ENCODE results near the gene SUSD4. TPM values are rescaled to one million over a fixed set of nuclear protein-coding genes. Genes with fewer than 3 reads are reported as not detected.

SUSD4 gene
- total RNA-seq, 2 experiments from 2014 or later = 13.0 to 13.8 TPM

DNA sequence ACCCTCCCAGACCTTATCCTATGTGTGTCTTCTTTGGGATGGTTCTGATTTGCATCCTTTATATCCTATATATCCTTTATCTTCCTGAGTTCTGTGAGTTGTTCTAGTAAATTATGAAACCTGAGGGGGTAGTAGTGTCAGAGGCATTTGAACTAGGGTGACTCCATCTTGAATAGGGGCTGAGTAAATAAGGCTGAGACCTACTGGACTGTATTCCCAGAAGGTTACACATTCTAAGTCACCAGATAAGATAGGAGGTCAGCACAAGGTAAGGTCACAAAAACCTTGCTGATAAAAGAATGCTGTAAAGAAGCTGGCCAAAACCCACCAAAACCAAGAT, 50.6 kb downstream of the SUSD4 start:
- DNase-seq (no peak), ATAC-seq (ENCODE audit: poor library complexity) (no peak)
- no peak for TF ChIP-seq CTCF (IDR thresholded peaks at IDR 0.05)
- Mint-ChIP-seq H3K9me3 (no peaks in the 10 kb centered on the region), H3K4me1 (ENCODE audit: low read depth) (peaks cover 26% of the 10 kb centered on the region), H3K36me3 (ENCODE audit: low read depth) (no peaks in the 10 kb centered on the region), H3K4me3 (no peak overlapping the region), H3K27ac (no peak overlapping the region), H3K27me3 (no peaks in the 10 kb centered on the region)
- Histone ChIP-seq H3K4me1 (ENCODE audit: insufficient read depth, low read length) (peaks cover 8% of the 10 kb centered on the region), H3K27me3 (ENCODE audit: control insufficient read depth in 1 of 2, insufficient read depth in 2 of 2, low read length in 2 of 2) (no peaks in the 10 kb centered on the region), H3K27ac (ENCODE audit: low read depth in 1 of 2, low read length in 2 of 2) (no peak overlapping the region), H3K4me3 (ENCODE audit: low read length) (no peak overlapping the region), H3K36me3 (ENCODE audit: insufficient read depth, low read length) (no peaks in the 10 kb centered on the region), H3K9me3 (ENCODE audit: control insufficient read depth in 1 of 2, insufficient read depth in 1 of 2, low read length in 2 of 2) (no peaks in the 10 kb centered on the region)
- ChIA-PET POLR2A (no interaction called here), CTCF (no interaction called here)
- intact Hi-C loops (cut with DNase I, micrococcal nuclease) = no loop called here

DNA sequence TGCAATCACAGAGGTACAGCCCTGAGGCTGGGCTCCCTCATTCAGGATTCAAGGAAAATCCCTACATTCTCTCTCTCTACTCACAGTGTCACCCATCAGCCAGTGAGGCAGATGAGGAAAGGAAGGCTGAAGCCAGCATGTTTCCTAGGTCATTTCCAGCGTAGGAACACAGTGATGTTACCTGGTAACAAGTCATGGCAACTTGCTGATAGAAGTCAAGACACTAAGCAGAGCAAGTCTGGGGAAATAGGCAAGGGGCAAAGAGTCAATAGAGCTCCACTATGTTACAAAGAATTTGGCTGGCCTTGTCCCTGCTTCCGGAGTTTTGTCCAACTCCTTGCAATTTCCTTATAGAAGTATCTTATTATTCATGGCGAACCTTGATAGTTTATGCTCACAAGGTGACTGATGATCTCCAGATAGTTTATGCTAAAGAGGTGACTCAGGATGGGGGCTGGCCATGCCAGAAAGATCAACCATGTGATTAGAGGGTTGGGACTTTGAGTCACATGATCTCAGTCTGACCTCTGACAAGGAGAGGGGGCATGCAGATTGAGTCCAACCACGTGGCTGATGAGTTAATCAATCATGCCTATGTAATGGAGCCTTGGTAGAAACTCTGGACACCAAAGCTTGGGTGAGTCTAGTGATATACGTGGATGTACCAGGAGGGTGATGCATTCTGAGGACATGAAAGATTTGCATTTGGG, 51.1 kb downstream of the SUSD4 start:
- Mint-ChIP-seq H3K27ac (no peak overlapping the region), H3K36me3 (ENCODE audit: low read depth) (no peaks in the 10 kb centered on the region), H3K9me3 (no peaks in the 10 kb centered on the region), H3K4me1 (ENCODE audit: low read depth) (peaks cover 30% of the 10 kb centered on the region), H3K4me3 (no peak overlapping the region), H3K27me3 (no peaks in the 10 kb centered on the region)
- peaks cover 12% of the 10 kb centered on the region for H3K4me1 ChIP-seq (ENCODE audit: insufficient read depth, low read length)
- no peak overlapping the region for H3K4me3 ChIP-seq (ENCODE audit: low read length)
- intact Hi-C loops (cut with DNase I, micrococcal nuclease) = no loop called here
- no peak for DNase-seq
- ATAC-seq (ENCODE audit: poor library complexity) = no peak
- H3K36me3 ChIP-seq (ENCODE audit: insufficient read depth, low read length) = no peaks in the 10 kb centered on the region
- no peak for TF ChIP-seq CTCF (IDR thresholded peaks at IDR 0.05)
- POLR2A ChIA-PET = no interaction called here
- CTCF ChIA-PET = no interaction called here
- no peaks in the 10 kb centered on the region for H3K9me3 ChIP-seq (ENCODE audit: control insufficient read depth in 1 of 2, insufficient read depth in 1 of 2, low read length in 2 of 2)
- H3K27ac ChIP-seq (ENCODE audit: low read depth in 1 of 2, low read length in 2 of 2) = no peak overlapping the region
- H3K27me3 ChIP-seq (ENCODE audit: control insufficient read depth in 1 of 2, insufficient read depth in 2 of 2, low read length in 2 of 2) = no peaks in the 10 kb centered on the region

GRCh38 chr1:223312273-223312672, 51.7 kb downstream of the SUSD4 start:
- peaks cover 34% of the 10 kb centered on the region for H3K4me1 Mint-ChIP-seq (ENCODE audit: low read depth)
- Histone ChIP-seq H3K4me3 (ENCODE audit: low read length) (no peak overlapping the region), H3K4me1 (ENCODE audit: insufficient read depth, low read length) (peaks cover 12% of the 10 kb centered on the region), H3K9me3 (ENCODE audit: control insufficient read depth in 1 of 2, insufficient read depth in 1 of 2, low read length in 2 of 2) (no peaks in the 10 kb centered on the region), H3K36me3 (ENCODE audit: insufficient read depth, low read length) (no peaks in the 10 kb centered on the region), H3K27ac (ENCODE audit: low read depth in 1 of 2, low read length in 2 of 2) (no peak overlapping the region), H3K27me3 (ENCODE audit: control insufficient read depth in 1 of 2, insufficient read depth in 2 of 2, low read length in 2 of 2) (no peaks in the 10 kb centered on the region)
- no peak for TF ChIP-seq CTCF (IDR thresholded peaks at IDR 0.05)
- ATAC-seq (ENCODE audit: poor library complexity) = no peak
- no peaks in the 10 kb centered on the region for H3K27me3 Mint-ChIP-seq
- H3K4me3 Mint-ChIP-seq = no peak overlapping the region
- CTCF ChIA-PET = no interaction called here
- no peaks in the 10 kb centered on the region for H3K36me3 Mint-ChIP-seq (ENCODE audit: low read depth)
- DNase-seq = no peak
- POLR2A ChIA-PET = no interaction called here
- intact Hi-C loops (cut with DNase I, micrococcal nuclease) = no loop called here
- H3K9me3 Mint-ChIP-seq = no peaks in the 10 kb centered on the region
- no peak overlapping the region for H3K27ac Mint-ChIP-seq
